Stimulated activated CD8-positive, alpha-beta memory T cell treated with anti-CD3 and anti-CD28 coated beads, Interleukin-15, amount 100 ng/mL, for 24 hours (primary cell): ENCODE data around the gene PTPA.
"Not testable (repeated sequence)": the region's sequence is repeated elsewhere in the genome, so short reads cannot be mapped to it uniquely, and the experiment has no call there.

Experiments
- DNase-seq: peaks from one replicate; pipeline ENCODE4 v3.0.0-alpha.2; 2020; ENCODE audit warnings: low read depth

The PTPA gene

DNA sequence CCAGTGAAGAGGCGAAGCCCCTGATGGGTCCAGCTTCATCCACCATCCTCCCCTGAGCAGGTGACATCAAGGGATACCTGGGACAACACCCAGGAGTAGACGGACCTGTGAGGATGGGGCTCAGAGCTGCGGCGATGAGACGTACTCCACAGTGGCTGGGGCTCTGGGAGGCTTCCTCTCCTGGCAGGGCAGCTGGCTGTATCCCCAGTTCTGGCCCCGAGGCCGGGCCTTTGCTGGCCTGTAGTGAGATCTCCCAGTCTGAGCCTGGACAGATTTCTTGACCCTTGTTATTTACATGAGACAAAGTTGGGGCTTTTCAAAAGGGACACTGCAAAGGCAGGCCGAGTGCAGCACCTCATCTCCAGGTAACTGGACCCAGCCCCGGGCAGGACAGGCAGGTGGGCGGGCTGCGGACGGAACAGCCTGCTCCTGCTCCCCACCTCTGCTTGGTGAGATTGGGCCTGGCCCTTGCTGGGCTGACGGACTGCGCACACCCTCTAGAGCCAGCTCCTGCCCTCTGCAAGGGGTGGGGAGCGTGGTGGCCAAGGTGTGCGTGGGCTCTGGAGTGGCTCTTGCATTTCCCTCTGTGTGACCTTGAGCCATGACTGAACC lies 43.8 kb downstream of the PTPA start:
- no peak for DNase-seq

DNA sequence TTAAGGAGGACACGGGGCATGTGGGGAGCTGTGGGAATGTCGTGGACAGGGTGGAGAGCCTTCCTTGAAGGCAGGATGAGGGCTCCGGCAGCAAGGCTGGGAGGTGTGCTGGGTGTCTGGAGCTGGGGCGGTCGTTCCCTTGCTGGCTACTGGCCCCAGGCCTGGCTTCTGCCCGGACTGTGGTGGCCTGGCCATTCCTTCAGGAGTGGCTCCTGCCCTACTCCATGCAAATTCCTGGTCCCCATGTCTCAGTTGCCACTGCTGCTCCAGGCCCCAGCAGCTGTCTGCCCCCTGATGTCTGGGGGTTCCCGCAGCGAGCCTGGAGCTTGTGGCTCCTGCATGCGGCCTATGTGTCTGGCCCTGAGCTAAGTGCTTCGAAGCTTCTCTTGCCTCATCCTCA lies 44.9 kb downstream of the PTPA start:
- DNase-seq, result no peak

DNA sequence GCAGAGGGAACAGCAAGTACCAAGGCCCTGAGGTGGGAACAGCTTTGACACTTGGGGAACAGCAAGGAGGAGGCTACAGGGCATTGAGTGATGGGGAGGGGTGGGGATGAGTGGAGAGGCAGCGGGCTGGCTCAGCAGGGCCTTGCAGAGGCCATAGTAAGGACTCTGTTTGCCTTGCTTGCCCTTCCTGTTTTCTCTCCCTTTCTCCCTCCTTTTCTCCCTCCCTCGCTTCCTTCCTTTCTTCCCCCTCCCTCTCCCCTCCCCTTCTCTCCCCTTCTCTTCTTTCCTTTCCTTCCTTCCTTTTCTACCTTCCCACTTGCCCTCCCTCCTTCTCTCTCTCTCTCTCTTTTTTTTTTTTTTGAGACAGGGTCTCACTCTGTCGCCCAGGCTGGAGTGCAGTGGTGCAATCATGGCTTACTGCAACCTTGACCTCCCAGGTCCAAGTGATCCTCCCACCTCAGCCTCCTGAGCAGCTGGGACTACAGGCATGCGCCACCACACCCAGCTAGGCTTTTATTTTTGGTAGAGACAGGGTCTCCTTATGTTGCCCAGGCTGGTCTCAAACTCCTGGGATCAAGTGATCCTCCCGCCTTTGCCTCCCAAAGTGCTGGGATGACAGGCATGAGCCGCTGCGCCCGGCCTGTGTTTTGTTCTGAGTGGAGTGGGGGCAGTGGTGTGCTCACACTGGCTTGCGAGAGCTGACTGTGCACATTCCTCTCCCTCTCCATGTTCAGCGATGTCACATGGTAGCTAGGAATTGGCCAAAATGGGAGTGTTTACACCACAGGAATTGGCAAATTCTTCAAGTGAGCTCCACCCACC lies 49.7 kb downstream of the PTPA start:
- no peak for DNase-seq

DNA sequence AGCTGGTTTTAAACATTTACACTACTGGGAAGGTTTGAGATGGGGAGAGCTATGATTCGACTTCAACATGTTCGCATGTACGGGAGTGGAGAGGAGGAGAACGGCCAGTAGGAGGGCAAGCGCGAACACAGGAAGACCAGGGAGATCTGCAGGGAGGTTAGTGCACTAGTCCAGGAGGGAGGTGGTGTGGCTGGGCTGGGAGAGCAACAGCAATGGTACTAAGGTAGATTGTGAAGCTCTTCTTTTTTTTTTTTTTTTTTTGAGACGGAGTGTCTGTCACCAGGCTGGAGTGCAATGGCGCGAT lies 50.3 kb downstream of the PTPA start:
- DNase-seq, result no peak

DNA sequence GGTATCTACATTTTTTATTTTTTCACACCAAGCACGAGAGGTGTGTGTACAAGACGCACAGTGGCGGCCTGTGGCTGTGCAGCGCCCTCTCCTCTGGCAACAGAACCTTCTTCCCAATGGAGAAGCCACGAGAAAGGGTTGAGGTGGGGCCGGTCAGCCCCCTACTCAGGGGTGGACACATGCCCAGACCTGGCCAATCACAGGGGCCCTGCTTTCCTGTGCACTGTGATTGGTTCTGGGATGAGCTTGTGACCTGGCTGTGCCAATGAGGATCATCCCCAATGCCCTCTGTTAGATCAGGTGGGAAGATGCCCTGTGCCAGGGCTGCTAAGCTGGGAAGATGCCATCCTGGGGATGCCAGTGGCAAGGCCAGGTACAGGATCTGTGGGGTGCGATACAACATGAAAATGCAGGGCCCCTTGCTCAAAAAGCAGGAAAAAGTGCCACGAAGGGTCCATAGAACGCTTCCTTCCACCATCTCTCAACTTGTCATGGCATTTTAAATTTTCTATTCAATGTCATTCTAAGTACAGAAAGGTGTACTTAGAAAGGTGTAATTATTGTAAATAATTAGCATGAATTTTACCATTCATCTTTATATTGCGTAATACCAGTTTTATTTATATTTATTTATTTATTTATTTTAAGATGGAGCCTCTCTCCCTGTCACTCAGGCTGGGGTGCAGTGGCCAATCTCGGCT lies 51.4 kb downstream of the PTPA start:
- no peak for DNase-seq

DNA sequence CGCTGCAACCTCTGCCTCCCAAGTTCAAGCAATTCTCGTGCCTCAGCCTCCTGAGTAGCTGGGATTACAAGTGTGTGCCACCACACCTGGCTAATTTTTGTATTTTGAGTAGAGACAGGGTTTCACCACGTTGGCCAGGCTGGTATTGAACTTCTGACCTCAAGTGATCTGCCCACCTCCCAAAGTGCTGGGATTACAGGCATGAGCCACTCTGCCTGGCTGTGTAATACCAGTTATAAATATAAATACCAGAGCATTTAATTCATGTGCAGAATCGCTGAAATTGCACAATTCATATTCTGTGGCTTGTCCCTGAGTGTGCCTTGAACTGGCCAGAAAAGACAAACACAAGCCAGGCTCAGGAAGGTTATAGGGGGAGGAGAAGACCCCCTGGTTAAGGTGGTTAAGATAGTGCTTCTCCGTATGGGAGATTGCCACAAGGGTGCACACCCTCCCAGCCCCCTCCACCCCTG lies 52.0 kb downstream of the PTPA start:
- DNase-seq, result not testable (repeated sequence)

DNA sequence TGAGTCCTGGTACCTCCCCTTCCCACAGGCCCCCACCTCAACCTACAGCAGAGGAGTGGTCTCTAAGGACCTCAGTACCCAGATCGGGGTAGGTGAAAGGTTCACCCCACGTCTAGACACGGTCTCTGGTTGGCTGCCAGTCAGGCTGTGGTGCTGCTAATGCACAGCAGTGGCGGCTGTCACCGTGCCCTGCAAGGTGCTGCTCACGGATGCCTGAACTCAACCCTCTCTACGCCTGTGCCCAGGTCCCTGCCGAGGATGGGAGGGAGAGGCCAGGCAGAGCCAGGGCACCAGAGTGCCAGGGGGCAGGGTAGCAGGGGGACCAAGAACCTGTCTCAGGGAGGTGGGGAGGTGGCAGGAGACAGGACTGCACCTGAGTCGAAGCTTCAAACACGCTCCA lies 52.5 kb downstream of the PTPA start:
- DNase-seq, result no peak

DNA sequence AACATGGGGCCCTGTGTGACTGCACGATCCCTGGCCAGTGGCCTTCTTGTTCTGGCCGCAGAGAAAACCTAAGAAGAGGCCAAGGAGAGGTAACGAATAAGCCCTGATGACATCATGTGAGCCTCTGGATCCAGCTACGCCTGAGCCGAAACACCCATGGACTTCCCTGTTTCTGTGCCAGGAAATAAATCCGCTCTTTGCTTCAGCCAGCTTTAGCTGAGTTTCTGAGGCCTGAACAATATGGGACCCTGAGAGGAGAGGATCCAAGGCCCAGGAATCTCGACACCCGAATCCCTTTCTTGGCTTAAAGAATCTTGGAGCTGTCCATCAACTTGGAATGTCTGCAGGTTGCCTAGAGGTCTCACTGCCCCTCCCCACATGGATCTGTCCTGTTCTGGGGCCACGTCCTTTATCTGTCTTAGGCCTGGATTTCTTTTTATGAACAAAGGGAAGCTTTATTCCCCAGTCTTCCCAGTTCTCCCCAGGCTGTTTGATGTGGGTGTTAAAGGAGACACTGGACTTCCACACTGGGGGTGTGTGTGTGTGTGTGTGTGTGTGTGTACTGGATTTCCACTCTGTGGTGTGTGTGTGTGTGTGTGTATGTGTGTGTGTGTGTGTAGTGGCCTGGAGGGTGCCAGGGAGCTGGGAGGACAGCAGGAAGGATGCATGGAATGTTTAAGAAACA lies 53.2 kb downstream of the PTPA start:
- no peak for DNase-seq

DNA sequence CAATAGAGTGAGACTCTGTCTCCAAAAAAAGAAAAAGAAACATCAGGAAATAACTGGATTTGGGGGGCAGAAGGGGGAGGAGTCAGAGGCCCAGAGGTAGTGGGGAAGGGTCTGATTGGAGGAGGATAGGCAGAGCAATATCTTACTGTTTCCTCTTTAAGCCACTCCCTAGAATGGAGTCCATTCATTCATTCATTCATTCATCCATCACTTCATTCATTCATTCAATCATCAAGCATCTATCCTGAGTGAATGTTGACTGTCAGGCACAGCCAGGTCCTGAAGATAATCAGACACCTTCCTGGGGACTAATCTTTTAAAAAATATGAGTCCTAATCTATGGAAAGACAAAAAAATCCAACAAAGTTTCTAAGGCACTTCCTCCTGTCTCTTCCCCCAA lies 54.0 kb downstream of the PTPA start:
- DNase-seq, result no peak

DNA sequence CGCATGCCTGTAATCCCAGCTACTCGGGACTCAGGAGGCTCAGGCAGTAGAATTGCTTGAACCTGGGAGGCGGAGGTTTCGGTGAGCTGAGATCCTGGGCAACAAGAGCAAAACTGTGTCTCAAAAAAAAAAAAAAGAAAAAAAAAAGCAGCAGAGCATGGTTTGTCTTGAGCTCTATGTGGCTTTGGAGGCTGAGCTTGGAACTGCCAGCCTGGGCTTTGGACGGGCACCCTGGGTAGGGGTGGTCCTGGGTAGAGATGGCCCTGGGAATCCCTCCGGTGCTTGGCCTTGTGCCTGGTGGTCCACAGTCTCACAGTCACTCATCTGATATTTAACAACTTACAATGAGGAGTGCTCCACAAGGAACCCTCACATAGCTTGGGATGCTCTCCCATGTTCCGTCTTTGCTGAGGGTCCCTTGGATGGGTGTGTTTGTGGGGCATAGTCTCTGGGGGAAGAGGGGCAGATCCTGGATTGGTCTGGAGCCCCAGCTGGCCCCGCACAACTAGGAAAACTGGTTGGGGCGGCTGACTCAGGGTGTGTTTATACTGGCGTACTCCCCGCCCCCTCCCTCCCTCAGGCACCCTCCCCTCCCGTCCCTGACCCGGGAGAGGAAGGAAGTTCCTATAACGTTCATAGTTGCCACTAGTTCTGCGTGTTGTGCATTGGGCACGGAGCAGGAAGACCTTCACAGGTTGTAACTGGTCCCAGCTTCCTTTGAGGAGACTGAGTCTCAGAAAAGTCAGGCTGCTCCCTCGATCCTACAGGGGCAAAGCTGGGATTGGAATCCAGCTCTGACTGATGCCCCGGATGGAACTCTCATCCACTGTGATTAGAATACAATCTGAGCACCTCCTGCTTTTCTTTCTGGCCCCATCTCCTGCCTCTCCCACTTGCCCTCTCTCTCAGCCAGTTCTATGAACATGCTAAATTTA lies 55.7 kb downstream of the PTPA start:
- no peak for DNase-seq

DNA sequence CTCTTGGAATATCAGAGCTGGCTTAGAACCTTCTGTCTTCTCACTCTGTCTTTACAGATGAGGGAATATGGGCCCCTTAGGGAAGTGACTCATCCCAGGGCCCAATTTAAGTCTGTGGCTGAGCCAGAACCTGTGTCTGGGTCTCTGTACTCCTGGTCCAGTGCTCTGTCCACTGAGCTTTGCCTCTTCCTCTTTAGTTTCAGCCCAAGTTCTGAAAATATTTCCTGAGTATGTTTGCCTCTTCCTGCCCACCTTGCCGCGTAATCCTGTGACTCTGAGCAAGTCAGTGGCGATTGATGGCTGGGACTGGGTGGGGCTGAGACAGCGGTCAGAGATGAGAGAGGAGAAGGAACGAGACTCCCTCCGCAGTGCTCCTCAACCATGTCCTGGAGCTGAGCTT lies 59.0 kb downstream of the PTPA start:
- no peak for DNase-seq

DNA sequence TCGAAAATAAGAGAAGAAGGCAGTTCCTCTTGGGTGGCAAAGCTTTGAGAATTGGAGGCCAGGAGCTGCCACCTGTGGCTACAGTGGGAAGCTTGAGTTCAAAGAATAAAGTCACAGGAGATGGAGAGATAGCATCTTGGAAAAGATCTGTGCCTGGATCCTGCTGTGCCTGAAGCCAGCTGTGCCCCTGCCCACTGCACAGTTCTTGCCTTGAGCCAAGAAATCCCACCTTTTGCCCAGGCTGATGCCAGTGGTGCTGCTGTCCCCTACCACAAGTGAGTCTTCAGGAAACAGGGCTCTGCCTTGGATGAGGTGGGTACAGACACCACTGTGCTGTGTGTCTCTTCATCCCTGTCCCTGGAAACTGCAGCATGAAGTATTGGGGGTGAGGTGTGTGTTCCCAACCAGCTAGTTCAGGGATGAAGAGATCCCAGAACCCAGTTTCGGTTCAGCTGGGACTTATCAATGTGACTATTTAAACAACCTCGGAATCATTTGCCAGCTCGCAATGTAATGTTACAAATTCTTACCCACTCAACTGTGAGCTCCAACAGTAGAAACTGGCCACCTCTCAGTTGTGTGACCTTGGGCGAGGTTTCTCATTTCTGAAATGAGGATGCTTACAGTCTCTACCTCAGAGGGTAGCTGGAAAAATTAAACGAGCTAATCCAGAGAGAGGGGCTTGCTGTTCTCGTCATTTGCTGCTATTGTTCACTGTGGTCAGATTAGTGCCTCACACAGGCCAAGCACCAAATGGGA lies 61.0 kb downstream of the PTPA start:
- no peak for DNase-seq

DNA sequence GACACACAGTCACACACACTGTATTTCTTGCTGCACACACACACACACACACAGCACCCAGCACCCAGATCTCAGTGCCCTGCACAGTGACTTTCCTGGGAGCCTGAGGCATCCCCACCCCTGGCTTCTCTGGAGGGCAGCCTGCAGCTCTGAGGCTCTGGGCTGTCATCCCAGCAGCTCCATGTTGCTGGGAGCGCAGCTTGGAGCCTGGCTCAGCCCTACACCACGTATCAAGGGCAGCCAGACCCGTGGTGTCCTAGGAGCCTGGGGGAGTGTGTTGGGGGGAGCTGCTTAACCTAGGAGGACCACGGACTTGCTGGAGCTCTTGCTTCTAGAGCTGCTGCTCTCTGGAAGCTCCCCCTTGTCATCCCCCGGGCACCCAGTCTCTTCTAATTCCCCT lies 61.6 kb downstream of the PTPA start:
- no peak for DNase-seq

DNA sequence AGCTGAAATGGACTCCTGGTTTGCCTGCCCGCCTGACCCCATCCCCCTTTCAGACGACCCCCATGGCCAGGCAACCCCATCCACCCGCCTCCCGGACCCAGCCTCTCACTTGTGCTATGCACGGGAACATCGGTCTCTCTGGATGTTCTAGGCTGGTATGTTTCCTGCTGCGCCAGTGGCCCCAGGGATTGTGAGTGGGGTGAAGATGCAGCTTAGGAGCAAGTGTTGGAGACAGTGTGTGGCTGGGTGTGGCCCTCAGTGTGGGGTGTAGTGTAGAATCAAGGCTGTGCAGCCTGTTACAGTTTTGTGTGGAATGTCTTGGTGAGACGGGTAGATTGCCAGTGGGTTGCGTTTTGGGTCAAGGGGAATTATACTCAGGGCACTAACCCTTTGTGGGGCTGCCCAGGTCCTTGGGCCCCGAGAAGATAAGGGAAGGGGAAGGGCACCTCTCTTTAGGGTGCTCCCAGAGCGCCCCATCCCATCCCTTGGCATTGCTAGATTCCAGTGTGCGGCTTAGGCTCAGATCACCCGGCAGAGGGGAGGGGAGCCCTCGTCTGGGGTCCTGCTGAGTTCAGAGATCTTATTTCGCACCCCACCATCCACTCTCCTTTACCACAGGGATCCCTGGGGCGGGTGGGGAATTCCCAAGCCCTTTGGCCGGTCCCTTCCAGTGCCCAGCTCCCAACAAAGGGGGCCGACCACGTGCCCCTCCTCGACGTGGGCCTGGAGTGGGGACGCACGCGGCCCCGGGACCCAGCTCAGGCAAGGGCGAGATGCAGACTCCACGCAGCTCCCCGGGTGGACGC lies 62.3 kb downstream of the PTPA start:
- no peak for DNase-seq

DNA sequence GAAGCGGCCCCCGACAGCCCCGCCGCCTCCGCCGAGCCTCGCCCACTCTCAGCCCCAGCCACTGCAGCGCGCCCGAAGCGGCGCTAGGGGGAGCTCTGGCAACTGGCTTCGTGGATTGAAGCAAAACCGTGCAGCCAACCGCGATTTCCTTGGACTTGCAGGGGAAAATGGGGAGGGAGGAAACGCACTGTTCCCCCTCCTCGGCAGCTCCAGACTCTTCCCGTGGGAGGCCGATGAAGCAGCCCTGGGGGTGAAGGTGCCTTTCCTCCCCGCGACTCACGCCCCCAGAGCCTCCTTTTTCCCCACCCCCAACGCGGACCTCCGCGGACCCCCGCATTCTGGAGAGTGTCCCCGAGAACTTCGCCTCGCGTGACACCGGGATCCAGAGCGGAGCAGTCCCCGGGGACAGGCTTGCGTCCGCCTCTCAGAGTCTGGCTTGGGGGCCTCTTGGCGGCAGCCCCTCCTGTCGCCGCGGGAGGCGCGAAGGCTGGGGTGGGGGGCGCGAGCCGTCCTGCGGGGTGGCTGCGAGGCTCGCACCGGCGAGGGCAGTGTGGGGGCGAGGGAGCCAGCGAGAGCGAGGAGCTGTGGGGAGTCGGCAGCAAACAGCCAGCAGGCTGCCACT lies 63.0 kb downstream of the PTPA start:
- peak; percentile 69 for DNase-seq

DNA sequence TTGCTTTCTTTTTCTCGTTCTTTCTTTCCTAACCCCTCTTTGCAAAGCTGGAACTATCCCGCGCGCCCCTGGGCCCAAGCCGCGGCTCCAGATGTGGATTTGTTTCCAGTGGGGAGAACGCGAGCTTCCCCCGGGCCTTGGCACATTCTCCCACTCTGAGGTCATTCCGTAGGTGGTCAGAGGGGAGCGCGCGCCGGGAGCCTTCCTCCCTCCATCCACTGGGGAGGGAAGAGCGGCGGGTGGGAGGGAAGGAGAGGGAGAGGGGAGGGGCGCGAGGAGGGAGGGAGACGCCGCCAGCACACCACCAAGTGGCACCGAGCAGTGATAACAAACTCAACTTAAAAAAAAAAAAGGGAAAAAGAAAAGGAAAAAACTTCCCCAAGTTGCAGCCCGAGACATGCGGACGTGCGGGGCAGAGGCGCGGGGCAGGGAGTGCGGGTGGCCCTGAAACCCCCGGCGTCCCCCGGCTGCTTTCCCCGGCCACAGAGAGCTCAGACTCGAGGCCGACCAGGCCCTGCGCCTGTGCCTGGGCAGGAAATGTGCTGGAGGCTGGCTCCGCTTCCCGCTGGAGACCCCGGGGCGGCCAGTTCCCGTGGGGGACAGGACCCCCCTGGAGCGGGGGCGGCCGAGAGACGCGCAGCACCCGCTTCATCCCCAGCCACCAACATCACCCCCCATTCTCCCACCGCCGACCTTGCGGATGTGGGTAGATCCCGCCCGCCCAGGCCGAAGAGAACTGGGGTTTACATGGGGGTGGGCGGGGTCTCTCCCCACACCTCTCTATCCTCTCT lies 63.7 kb downstream of the PTPA start:
- DNase-seq, result no peak

DNA sequence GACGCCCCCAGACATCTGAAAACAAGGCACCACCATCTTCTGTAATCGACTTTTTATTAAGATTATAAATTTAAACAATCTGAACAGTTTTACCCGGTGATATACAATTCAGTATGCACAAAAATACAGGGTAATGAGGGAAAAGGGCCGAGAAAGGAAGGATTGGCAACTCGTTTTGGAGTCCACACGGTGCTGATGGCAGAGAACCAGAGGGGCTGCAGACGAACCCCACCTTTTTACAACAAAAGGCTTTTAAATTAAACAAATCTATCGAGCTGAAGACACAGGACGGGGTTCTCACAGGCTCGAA lies 64.3 kb downstream of the PTPA start:
- DNase-seq, result no peak

DNA sequence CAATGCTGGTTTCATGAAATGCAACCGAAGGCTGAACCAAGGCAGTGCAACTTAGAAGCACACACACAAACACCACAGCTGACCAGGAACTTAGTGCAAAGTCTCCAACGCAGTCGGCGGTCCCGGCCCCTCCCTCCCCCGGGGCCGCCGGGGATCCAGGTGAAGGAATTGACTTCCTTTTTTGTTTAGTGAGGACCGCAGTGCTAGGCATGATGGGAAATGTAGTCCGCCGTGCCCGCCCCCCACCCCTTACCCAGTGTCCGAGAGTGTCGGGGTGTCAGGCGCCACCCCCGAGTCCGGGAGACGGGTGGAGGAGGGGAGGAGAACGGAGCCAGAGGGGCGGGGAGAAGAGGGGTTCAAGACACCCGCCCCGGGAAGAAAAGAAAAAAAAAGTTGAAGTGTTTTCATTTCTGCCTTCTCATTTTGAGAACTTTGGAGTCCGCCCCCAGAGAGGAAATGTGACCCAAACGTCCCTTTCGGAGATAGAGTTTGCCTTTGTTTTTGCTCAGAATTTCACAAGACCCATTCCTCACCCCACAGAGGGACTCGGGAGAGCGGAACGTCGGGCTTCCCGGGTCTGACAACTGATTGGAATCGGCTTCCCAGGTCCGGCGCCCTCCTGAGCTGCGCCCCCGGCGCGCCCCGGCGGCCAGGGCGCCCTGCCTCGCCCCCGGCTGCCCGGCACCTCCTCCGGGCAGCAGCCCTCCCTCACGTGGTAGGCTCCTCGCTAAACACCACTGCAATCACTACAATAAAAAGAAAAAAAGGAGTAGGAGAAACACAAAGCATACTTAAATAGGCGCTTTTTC lies 64.8 kb downstream of the PTPA start:
- no peak for DNase-seq
